Neural progenitor cell (in vitro differentiated cells): ENCODE results near the gene TMEM117. TPM values are rescaled to one million over a fixed set of nuclear protein-coding genes. Genes with fewer than 3 reads are reported as not detected.

Source experiments
- DNase-seq: peaks from one replicate; pipeline ENCODE4 v3.0.0-alpha.2; 2016; ENCODE audit warnings: low spot score
- H2AFZ ChIP-seq: fragments of 200-600 bp; sonication (generic); replicated peaks from 2 replicates; pipeline ENCODE4 v1.6.1; 2016; ENCODE audit warnings: antibody characterized with exemption
- H3F3A ChIP-seq: fragments of 200-600 bp; sonication (generic); 2 replicates; pipeline ENCODE4 v1.6.1; 2016; ENCODE audit warnings: antibody characterized with exemption, low read depth
- H3K27ac ChIP-seq: fragments of 200-600 bp; sonication (generic); 2 replicates; pipeline ENCODE4 v1.5.1; 2016; ENCODE audit warnings: mild to moderate bottlenecking
- H3K27me3 ChIP-seq: fragments of 200-600 bp; sonication (generic); 2 replicates; pipeline ENCODE4 v1.6.1; 2016; ENCODE audit warnings: mild to moderate bottlenecking, moderate library complexity
- H3K36me3 ChIP-seq: fragments of 200-600 bp; sonication (generic); 2 replicates; pipeline ENCODE4 v1.5.1; 2016
- H3K4me1 ChIP-seq: fragments of 200-600 bp; sonication (generic); 2 replicates; pipeline ENCODE4 v1.6.1; 2016; ENCODE audit warnings: mixed run types
- H3K4me2 ChIP-seq: fragments of 200-600 bp; sonication (generic); 2 replicates; pipeline ENCODE4 v1.6.1; 2016
- H3K4me3 ChIP-seq: fragments of 200-600 bp; sonication (generic); 2 replicates; pipeline ENCODE4 v1.5.1; 2016
- H3K79me2 ChIP-seq: fragments of 200-600 bp; sonication (generic); 2 replicates; pipeline ENCODE4 v1.6.1; 2016; ENCODE audit warnings: low read depth
- H3K9ac ChIP-seq: fragments of 200-600 bp; sonication (generic); 2 replicates; pipeline ENCODE4 v1.6.1; 2016
- H3K9me3 ChIP-seq: fragments of 200-600 bp; sonication (generic); 2 replicates; pipeline ENCODE4 v1.5.1; 2016; ENCODE audit warnings: low read depth
- H4K20me1 ChIP-seq: fragments of 200-600 bp; sonication (generic); 2 replicates; pipeline ENCODE4 v1.6.1; 2016; ENCODE audit warnings: low read depth
- H3K27ac Mint-ChIP-seq: 3 replicates; pipeline ENCODE4 v1.8.0; 2021; ENCODE audit warnings: mixed read lengths
- H3K27me3 Mint-ChIP-seq: 2 replicates; pipeline ENCODE4 v1.8.0; 2022; ENCODE audit warnings: low read depth, mild to moderate bottlenecking, inconsistent platforms, moderate library complexity, mixed read lengths; ENCODE audit not compliant: insufficient read depth
- H3K36me3 Mint-ChIP-seq: 3 replicates; pipeline ENCODE4 v1.8.0; 2021; ENCODE audit warnings: mixed read lengths
- H3K4me1 Mint-ChIP-seq: 3 replicates; pipeline ENCODE4 v1.8.0; 2021; ENCODE audit warnings: mixed read lengths
- H3K4me3 Mint-ChIP-seq: 3 replicates; pipeline ENCODE4 v1.8.0; 2021; ENCODE audit warnings: mild to moderate bottlenecking, moderate library complexity, mixed read lengths
- H3K9me3 Mint-ChIP-seq: 3 replicates; pipeline ENCODE4 v1.8.0; 2020; ENCODE audit warnings: mixed read lengths
- EZH2 ChIP-seq: fragments of 200-600 bp; sonication (generic); IDR thresholded peaks from 2 replicates; pipeline ENCODE4 v1.6.1; 2017; ENCODE audit warnings: antibody characterized with exemption, mild to moderate bottlenecking, moderate library complexity
- EZH2phosphoT487 ChIP-seq: fragments of 200-600 bp; sonication (generic); IDR thresholded peaks from 2 replicates; pipeline ENCODE4 v1.6.1; 2017; ENCODE audit warnings: antibody characterized with exemption
- total RNA-seq: library from RNA; depleted of rRNA; stranded (reverse); fragments of >200 nt; gene quantifications from 2 replicates; pipeline ENCODE4 v1.2.3, GENCODE V29; 2015; ENCODE audit warnings: low replicate concordance
- TF ChIP-seq, protein P1 (sequence below): fragments of 200-600 bp; sonication (generic); IDR thresholded peaks from 2 replicates; pipeline ENCODE4 v1.5.1; 2017; ENCODE audit warnings: antibody characterized with exemption, mild to moderate bottlenecking

TMEM117 gene
- total RNA-seq, 1 donor from 2014 or later = 1.6 TPM

DNA sequence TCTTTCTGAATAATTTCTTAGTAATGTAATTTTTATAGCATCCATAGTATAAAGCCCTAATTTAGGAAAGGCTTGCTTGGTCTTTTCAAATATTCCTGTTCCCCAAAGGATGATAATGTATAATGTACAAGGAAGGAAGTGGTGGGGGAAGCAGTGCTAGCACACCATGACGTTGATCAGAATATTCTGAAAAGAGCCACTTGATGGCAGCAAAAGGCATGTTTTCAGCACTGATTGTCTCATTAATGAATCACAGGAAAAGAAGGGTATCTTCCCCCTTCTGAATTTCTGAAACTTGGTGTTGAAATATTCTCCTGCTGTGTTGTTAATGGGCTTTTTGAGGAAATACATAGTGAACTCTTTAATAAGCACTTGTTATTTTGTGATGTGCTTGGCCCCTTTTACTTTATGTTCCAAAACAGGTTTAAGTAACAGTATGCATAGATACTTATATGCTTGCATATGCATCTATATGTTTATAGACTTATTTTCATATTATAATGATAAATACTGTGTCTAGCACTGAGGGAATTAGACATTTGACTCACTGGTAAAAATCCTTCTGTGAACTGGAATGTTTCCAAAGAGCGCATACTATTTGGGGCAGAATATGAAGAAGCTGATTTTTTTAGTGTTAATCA, 122.0 kb downstream of the TMEM117 start:
- TF ChIP-seq EZH2phosphoT487 = no peak
- TF ChIP-seq EZH2 = no peak
- TF ChIP-seq, protein P1, sequence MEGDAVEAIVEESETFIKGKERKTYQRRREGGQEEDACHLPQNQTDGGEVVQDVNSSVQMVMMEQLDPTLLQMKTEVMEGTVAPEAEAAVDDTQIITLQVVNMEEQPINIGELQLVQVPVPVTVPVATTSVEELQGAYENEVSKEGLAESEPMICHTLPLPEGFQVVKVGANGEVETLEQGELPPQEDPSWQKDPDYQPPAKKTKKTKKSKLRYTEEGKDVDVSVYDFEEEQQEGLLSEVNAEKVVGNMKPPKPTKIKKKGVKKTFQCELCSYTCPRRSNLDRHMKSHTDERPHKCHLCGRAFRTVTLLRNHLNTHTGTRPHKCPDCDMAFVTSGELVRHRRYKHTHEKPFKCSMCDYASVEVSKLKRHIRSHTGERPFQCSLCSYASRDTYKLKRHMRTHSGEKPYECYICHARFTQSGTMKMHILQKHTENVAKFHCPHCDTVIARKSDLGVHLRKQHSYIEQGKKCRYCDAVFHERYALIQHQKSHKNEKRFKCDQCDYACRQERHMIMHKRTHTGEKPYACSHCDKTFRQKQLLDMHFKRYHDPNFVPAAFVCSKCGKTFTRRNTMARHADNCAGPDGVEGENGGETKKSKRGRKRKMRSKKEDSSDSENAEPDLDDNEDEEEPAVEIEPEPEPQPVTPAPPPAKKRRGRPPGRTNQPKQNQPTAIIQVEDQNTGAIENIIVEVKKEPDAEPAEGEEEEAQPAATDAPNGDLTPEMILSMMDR = peak; percentile 68
- Mint-ChIP-seq H3K27ac (no peak overlapping the region), H3K4me1 (peaks cover 12% of the 10 kb centered on the region), H3K4me3 (no peak overlapping the region), H3K9me3 (no peaks in the 10 kb centered on the region), H3K36me3 (no peaks in the 10 kb centered on the region), H3K27me3 (no peaks in the 10 kb centered on the region)
- Histone ChIP-seq H3K9ac (no peak overlapping the region), H4K20me1 (no peaks in the 10 kb centered on the region), H3K79me2 (no peaks in the 10 kb centered on the region), H3K27ac (no peak overlapping the region), H3K9me3 (no peaks in the 10 kb centered on the region), H3K4me3 (no peak overlapping the region), H3K4me1 (peaks cover 5% of the 10 kb centered on the region), H3K4me2 (no peak overlapping the region), H3F3A (no peaks in the 10 kb centered on the region), H3K27me3 (no peaks in the 10 kb centered on the region), H2AFZ (no peak overlapping the region), H3K36me3 (no peaks in the 10 kb centered on the region)
- DNase-seq = peak; percentile 59

DNA sequence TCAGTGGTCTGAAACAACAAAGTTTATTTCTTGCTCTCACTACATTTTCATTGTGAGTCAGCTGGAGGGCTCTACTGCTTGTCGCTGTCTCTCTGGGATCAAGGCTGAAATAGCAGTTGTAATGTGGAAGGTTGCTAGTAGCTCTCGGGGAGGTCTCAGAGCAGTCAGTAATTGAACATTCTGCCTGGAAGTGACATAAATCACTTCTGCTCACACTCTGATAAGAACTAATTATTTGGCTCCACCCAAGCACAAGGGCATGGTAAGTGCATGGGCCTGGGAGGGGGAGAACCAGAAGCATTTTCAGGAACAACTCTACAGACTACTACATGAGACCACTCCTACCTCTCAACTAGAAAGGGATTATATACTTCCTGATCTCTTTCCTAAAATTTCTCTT, 128.2 kb downstream of the TMEM117 start:
- H2AFZ ChIP-seq = no peak overlapping the region
- peaks cover 12% of the 10 kb centered on the region for H3K4me1 Mint-ChIP-seq
- no peak overlapping the region for H3K9ac ChIP-seq
- no peaks in the 10 kb centered on the region for H3K36me3 ChIP-seq
- H3K79me2 ChIP-seq = no peaks in the 10 kb centered on the region
- H3K4me1 ChIP-seq = peaks cover 5% of the 10 kb centered on the region
- H3K27me3 ChIP-seq = no peaks in the 10 kb centered on the region
- H3K4me3 ChIP-seq = no peak overlapping the region
- TF ChIP-seq, protein P1 = no peak
- H3K4me2 ChIP-seq = no peak overlapping the region
- H4K20me1 ChIP-seq = no peaks in the 10 kb centered on the region
- H3K9me3 ChIP-seq = no peaks in the 10 kb centered on the region
- no peak overlapping the region for H3K4me3 Mint-ChIP-seq
- H3K36me3 Mint-ChIP-seq = no peaks in the 10 kb centered on the region
- H3K27ac ChIP-seq = no peak overlapping the region
- H3K27me3 Mint-ChIP-seq = no peaks in the 10 kb centered on the region
- H3F3A ChIP-seq = no peaks in the 10 kb centered on the region
- no peaks in the 10 kb centered on the region for H3K9me3 Mint-ChIP-seq
- DNase-seq = no peak
- no peak overlapping the region for H3K27ac Mint-ChIP-seq

DNA sequence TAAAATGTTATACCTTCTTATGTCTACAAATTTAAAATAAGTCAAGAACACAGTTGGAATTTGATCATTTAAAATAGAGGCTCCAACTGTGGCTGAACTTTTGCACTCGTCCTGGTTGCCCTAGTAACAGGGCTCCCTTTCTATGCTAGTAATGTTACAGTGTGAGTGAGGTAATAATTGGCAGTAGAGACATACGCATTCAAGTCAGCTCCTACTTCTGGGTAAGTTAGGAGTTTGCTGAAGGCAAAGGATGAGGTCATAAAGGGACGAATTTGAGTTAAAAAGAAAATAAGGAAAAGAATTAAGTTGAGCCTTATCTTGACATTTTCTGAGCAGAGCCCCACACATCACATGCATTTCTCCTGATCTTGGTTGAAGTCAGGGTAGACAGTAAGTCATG, 129.1 kb downstream of the TMEM117 start:
- H3K4me3 ChIP-seq = no peak overlapping the region
- TF ChIP-seq EZH2phosphoT487 = no peak
- TF ChIP-seq, protein P1 = no peak
- no peak for TF ChIP-seq EZH2
- no peaks in the 10 kb centered on the region for H3K36me3 Mint-ChIP-seq
- no peaks in the 10 kb centered on the region for H3K79me2 ChIP-seq
- H3K27ac Mint-ChIP-seq = no peak overlapping the region
- peaks cover 6% of the 10 kb centered on the region for H3K4me1 Mint-ChIP-seq
- H3K9me3 Mint-ChIP-seq = no peaks in the 10 kb centered on the region
- no peak overlapping the region for H3K27ac ChIP-seq
- no peak for DNase-seq
- no peak overlapping the region for H3K4me3 Mint-ChIP-seq
- no peaks in the 10 kb centered on the region for H3K27me3 Mint-ChIP-seq
- H3K4me2 ChIP-seq = no peak overlapping the region
- no peaks in the 10 kb centered on the region for H3K27me3 ChIP-seq
- H3K4me1 ChIP-seq = peaks cover 5% of the 10 kb centered on the region
- no peaks in the 10 kb centered on the region for H3K9me3 ChIP-seq
- H3F3A ChIP-seq = no peaks in the 10 kb centered on the region
- no peaks in the 10 kb centered on the region for H3K36me3 ChIP-seq
- H4K20me1 ChIP-seq = no peaks in the 10 kb centered on the region
- H3K9ac ChIP-seq = no peak overlapping the region
- no peak overlapping the region for H2AFZ ChIP-seq
